ENCODE measurements around the gene FOXP4.

Gene FOXP4

GRCh38 chr6:41642090-41642959 is 96.1 kb downstream of the FOXP4 start:
- Histone ChIP-seq H3K36me3 (ENCODE audit: control insufficient read depth, insufficient read depth, low read length) (no peaks in the 10 kb centered on the region), H3K4me2 (ENCODE audit: low read length) (no peak overlapping the region), H3K27ac (no peak overlapping the region), H3K27me3 (ENCODE audit: control insufficient read depth, insufficient read depth, low read length) (no peaks in the 10 kb centered on the region), H3K79me2 (no peaks in the 10 kb centered on the region), H2AFZ (no peak overlapping the region), H3K9me3 (ENCODE audit: control insufficient read depth, low read length) (no peaks in the 10 kb centered on the region), H3K4me3 (ENCODE audit: low read depth, low read length) (no peak overlapping the region), H3K9ac (no peak overlapping the region), H3K4me1 (peaks cover 7% of the 10 kb centered on the region)
- no peak for TF ChIP-seq CTCF (IDR thresholded peaks at IDR 0.05)

- H3K9ac ChIP-seq = no peak overlapping the region
- H3K79me2 ChIP-seq = no peaks in the 10 kb centered on the region
- H3K4me3 ChIP-seq (ENCODE audit: low read depth, low read length) = no peak overlapping the region
- no peaks in the 10 kb centered on the region for H3K9me3 ChIP-seq (ENCODE audit: control insufficient read depth, low read length)
- H3K4me1 ChIP-seq = peaks cover 3% of the 10 kb centered on the region
- H3K27ac ChIP-seq = no peak overlapping the region
- H3K4me2 ChIP-seq (ENCODE audit: low read length) = no peak overlapping the region
- no peaks in the 10 kb centered on the region for H3K36me3 ChIP-seq (ENCODE audit: control insufficient read depth, insufficient read depth, low read length)
- H3K27me3 ChIP-seq (ENCODE audit: control insufficient read depth, insufficient read depth, low read length) = no peaks in the 10 kb centered on the region
- H2AFZ ChIP-seq = no peak overlapping the region
- TF ChIP-seq CTCF (IDR thresholded peaks at IDR 0.05) = no peak
Observed at GRCh38 chr6:41642960-41643898, 97.0 kb downstream of the FOXP4 start.

GRCh38 chr6:41643899-41644269 is 97.7 kb downstream of the FOXP4 start:
- Histone ChIP-seq H3K4me2 (ENCODE audit: low read length) (no peak overlapping the region), H3K27me3 (ENCODE audit: control insufficient read depth, insufficient read depth, low read length) (no peaks in the 10 kb centered on the region), H3K79me2 (no peaks in the 10 kb centered on the region), H3K9ac (no peak overlapping the region), H3K4me1 (peaks cover 3% of the 10 kb centered on the region), H3K4me3 (ENCODE audit: low read depth, low read length) (no peak overlapping the region), H2AFZ (no peak overlapping the region), H3K9me3 (ENCODE audit: control insufficient read depth, low read length) (no peaks in the 10 kb centered on the region), H3K27ac (no peak overlapping the region), H3K36me3 (ENCODE audit: control insufficient read depth, insufficient read depth, low read length) (no peaks in the 10 kb centered on the region)
- TF ChIP-seq CTCF (IDR thresholded peaks at IDR 0.05) = no peak

DNA sequence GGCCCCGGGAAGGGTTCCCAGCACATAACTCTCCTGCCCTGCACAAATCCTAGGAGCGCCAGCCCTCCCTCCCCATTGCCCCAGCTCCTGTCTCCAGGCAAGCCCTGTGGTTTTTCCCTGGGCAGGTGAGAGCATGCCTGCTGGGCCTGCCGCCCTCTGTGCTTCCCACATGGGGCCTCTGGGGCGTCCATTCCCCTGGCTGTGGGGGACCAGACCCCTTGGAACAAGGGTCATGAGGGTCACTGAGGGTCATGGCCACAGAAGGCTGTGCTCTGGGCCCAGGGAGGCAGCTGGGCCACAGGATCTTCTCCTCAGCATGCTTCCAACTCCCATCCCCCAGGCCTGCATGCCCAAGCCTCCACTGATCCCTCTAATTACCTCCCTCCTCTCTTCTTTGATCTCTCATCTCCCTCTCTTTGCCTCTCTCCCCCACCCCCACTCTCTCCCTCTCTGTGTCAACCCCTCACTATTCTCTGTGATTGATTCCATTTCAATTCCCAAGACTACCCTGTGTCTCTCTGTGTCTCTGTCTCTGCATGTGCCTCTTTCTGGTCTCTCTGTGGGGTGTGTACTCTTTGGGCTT is 98.2 kb downstream of the FOXP4 start:
- no peak overlapping the region for H3K4me2 ChIP-seq (ENCODE audit: low read length)
- no peak for TF ChIP-seq CTCF (IDR thresholded peaks at IDR 0.05)
- H3K4me3 ChIP-seq (ENCODE audit: low read depth, low read length) = no peak overlapping the region
- peaks cover 3% of the 10 kb centered on the region for H3K4me1 ChIP-seq
- H3K9ac ChIP-seq = no peak overlapping the region
- no peak overlapping the region for H2AFZ ChIP-seq
- no peaks in the 10 kb centered on the region for H3K79me2 ChIP-seq
- H3K9me3 ChIP-seq (ENCODE audit: control insufficient read depth, low read length) = no peaks in the 10 kb centered on the region
- H3K27ac ChIP-seq = no peak overlapping the region
- no peaks in the 10 kb centered on the region for H3K36me3 ChIP-seq (ENCODE audit: control insufficient read depth, insufficient read depth, low read length)
- no peaks in the 10 kb centered on the region for H3K27me3 ChIP-seq (ENCODE audit: control insufficient read depth, insufficient read depth, low read length)

All from parathyroid adenoma (tissue), 2 donors.